Measurements from ENCODE around the gene ERBB4.
"Not testable (repeated sequence)": the region's sequence is repeated elsewhere in the genome, so short reads cannot be mapped to it uniquely, and the experiment has no call there.

ERBB4 gene

DNA sequence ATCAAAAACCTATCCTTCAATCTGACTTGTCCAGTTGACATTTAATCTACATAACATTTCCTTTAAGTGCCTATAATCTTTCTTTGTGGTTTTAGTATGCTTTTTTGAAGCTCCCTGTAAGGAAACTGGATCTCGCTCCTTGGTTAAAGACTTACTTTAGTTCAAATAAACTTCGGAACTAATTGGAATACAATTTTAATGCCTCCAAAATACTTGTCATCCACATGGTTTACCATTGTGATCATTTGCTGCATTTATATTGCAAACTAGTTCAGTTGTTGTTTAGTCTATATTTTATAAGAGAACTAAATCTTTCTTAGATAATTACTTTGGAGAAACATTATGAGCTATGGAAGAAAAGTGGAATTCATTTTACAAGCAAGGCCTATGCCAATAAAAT is 496.0 kb downstream of the ERBB4 start:
- DNase-seq, result no peak

DNA sequence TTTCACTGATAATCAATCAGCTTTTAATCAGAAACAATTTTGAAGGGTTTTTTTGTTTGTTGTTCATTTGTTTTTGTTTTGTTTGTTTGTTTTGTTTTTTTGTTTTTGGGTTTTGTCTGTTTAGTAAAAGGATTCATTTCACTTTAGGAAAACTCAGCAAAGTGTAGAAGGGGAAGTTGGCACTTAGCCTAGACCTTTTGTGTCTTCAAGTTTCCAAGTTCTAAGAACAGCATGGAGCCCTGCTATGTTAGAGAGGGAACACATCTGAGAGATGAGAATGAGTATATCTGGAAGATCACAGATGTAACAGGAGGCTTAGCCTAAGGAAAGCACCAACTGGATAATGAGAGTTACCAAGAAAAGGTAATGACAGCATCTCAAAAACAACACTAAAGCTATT is 501.5 kb downstream of the ERBB4 start:
- no peak for DNase-seq

DNA sequence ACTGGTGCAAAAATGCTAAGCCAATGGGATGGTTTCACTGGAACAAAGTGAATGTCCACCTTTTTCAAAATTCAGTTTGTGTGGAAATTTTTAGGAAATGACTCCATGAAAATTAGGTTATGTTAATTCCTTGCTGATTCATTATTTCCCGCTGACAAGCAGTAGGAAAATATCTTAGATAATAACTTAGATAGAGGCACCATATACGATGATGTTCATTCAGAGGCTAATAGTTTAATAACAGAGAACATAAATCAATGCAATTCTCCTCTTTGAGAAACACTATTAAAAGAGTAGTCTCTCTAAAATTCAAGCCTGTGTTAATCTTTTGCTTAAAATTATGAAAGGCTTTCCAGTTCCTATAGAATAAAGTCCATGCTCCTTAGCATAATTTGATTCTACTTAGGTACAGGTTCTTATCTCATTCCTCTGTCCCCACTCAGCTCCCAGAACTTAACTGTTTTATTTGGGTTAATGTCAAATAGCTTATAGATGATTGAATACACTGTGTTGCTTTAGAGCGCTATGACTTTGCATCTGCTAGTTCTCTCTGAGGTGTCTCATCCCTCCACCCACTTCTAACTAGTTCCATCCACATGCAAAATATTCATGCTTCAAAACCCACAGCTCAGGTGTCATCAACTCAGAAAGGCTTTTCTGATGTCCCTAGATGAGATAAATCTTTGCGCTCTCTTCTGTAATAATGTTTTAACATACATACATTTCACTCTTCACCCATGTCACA is 503.6 kb downstream of the ERBB4 start:
- no peak for DNase-seq

DNA sequence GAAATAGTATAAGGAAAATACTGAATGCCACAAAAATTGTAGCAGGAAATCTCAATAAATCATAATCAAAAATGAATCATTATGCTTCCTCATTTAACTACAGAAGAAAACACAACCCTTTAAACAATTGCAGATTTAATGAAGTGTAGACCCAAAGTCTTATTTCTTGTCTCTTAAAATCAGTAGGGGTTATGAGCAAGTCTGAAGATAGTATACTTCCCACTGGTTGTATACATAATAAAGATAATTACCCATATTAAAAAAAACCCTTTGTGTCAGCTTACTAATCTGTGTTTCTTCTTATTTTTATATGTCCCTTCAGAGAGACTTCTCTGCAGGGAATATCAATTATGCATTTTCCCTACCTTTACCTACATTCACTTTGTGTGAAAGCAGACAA is 504.7 kb downstream of the ERBB4 start:
- no peak for DNase-seq

DNA sequence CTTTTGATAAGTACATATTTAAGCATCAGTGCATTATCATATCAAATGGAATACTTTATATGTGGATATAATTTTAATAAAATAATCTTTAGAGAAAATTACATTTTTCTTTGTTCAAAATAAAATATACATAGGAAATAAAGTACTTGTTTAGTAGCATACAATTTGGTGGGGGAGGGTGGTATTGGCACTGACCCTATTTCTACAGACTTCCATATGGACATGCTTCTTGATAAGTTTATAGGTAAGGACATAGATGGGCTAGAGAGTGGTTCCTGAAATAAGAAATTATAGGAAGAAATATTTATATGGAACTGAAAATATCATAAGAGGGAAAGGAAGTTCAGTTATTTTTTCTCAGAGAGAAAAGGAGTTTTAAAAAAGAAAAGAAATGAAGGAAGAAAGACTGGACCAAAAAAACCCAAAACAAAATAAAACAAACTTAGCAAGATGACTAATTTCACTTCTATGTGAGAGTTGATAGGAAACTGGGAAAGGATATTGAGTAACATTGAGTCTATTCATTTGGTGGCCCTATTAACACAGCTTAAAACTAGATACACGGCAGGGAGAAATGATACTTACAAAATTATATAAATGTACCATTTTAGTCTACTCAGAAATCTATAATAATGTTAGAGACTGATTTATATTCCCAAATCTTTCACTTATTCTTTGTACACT is 505.9 kb downstream of the ERBB4 start:
- no peak for DNase-seq

DNA sequence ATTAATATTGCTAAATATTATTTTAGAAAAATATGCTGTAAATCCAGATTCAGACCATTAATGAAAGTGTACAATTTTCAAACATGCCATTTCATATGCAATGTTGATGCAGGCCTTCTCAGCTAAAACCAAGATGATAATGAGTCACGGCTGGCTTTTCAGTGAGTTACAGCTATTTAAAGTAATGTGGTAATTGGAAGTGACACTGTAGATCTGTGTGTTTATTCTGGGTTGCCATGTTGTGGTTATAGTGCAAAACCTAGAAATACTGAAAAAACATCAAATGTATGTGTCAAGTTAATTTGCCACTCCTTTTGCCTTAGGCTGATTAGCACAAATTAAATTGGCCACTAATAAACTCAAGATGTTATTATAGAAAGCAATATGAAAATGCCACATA is 506.6 kb downstream of the ERBB4 start:
- DNase-seq, result no peak

DNA sequence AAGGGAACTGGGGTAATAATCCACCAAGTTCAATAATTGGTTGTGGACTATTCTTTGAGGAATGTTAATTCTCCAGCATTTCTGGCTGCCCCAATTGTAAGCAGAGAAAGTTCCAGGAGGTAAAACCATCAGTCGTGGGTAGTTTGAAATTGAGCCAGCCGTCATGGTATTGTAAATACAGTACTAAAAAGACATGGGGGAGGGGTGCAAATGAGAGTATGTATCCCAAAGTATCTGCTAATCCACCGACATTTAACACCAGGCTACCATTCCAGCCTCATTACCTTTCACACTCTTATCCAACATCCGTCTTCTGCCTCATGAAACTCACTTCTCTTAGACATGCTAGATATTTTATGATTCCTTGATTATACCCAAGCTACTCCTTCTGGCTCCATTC is 507.9 kb downstream of the ERBB4 start:
- DNase-seq, result no peak

DNA sequence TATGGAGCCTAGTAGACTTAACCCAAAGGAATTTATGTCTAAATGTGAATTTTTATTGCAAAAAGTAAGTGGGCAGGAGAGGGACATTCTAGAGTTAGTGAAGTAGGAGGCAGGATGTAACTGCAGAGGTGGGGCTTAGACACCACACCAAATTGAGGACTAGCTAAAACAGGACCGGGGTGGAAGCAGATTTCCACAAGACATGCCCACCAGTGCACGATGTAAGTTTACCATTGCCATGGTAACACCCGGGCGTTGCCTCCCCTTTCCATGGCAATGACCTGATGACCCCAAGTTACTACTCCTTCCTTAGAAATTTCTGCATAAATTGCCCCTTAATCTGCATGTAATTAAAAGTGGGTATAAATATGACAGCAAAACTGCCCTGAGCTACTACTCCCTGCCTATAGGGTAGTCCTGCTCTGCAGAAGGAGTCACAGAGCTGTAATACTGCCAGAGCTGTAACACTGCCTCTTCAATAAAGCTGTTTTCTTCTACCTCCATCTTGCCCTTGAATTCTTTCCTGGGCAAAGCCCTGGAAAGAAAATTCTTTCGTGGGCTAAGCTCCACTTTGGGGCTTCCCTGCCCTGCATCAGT is 509.7 kb downstream of the ERBB4 start:
- no peak for DNase-seq

DNA sequence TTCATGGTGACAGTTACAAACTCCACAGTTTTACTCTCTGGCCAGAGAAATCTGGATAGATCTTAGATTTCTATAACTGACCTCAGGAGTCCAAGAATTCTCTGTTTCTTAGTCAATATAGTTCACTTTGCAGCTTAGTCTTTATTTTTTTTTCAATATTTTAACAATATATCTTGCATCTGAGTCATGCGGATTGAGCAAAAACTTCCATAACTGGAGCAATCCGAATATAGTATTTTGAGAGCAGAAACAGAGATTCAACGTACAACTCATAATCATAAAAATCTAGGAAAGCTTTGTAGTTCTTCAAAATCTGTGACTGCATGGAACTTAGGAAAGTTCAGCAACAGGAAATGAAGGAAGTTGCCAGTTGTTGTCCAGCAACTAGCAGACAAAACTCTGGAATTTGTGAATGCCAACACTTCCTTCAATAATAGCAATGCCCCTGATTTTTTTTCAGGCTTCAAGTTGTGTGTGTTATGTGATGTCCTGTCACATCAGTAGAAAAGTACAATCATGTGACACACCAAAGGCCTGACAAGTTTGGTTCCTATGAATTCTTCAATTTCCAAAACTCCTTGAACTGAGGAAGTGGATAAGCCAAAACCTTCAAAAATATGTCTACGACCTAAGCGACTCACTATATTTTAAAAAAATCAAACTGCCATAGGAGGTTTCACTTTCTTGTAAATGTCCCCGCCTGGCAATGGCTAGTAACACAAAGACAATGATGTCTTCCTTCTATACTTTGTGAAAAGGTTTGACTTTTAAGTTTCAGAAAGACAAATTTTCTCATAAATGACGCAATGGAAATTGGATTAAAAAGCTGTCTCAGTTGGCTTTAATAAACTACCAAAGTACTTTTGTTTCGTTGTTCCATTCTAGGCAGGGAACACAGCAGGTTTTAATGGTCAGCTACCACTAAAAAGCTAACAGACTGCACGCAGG is 510.6 kb downstream of the ERBB4 start:
- no peak for DNase-seq

DNA sequence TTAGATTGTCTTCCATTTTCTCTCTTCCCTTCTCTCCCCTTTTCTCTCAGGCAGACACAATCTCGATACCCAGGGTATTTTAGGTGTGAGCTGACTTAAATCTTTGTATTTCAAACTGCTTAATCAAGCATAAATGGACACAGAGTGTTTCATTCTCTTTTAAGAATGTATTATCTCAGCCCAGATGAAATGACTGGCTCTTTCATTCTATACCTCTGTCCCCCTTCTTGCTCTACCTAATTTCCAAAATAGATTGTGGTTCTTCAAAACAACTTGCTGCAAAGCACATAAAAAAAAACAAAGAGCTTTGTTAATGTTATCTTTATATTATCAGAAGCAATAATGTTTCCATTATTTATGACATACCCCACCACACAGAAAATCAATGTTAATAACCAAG is 514.6 kb downstream of the ERBB4 start:
- DNase-seq, result no peak

DNA sequence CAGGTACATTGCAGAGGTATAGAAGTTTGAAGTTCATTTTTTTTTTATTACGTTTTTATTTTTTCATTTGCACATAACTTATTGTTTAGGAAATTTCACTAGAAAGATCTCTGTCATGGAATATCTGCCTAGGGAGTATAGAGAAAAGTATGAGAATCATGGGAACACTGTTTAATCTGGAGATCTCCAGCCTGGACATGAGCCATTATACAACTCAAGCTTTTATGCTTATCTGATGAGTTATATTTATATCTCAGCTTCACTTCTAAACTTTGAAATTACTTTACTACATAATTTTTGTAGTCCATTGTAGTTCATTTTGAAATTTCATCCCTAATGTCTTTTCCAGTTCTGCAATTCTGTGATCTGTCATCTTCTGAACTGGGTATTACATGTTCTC is 515.6 kb downstream of the ERBB4 start:
- no peak for DNase-seq

DNA sequence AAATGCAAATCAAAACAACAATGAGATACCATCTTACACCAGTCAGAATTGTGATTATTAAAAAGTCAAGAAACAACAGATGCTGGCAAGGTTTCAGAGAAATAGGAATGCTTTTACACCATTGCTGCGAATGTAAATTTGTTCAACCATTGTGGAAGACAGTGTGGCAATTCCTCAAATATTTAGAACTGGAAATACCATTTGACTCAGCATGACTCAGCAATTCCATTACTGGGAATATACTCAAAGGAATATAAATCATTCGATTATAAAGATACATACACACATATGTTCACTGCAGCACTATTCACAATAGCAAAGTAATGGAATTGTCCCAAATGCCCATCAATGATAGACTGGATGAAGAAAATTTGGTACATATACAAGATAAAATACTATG is 516.7 kb downstream of the ERBB4 start:
- no peak for DNase-seq

DNA sequence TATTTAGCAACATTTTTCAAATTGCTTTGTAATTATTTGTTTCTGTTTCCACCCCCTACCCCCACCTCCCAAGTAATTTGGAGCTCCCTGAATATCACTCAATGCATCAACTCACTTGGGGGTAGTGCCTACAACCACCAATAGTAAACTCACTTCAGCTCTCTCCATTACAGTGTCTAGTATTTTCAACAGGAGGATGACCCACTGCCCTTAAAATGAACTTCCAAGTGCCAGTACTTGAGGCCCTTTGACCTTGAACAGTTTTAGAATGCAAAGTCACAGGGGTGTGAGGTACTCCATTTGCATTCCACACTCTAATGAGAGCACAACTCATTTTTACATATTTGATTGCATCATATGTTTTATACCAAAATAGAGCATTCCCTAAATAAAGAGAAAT is 523.0 kb downstream of the ERBB4 start:
- no peak for DNase-seq

DNA sequence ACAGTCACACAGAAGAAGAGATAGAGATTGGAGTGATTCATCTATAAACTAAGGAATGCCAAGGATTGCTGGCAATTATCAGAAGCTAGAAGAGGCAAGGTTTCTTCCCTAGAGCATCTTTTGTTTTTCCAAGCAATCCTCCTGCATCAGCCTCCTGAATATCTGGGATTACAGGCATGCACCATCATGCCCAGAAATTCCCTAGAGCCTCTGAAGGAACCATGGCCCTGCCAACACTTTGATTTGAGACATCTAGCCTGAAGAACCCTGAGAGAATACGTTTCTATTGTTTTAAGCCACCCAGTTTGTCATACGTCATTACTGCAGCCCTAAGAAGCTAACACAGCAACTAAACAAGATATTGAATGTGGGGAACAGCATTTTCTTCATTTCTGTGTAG is 525.0 kb downstream of the ERBB4 start:
- DNase-seq, result no peak

DNA sequence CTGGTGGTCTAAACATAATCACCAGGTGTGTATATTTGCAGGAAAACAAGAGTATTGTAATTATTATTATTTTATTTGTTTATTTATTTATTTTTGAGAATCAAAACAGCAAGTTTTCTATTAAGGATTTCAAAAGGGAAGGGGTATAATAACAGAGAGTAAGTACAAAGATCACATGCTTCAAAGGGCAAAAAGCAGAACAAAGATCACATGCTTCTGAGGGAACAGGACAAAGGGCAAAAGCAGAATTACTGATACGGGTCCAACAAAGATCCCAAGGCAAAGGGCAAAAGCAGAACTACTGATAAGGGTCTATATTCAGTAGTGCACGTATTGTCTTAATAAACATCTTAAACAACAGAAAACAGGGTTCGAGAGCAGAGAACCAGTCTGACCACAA is 528.3 kb downstream of the ERBB4 start:
- DNase-seq, result not testable (repeated sequence)

DNA sequence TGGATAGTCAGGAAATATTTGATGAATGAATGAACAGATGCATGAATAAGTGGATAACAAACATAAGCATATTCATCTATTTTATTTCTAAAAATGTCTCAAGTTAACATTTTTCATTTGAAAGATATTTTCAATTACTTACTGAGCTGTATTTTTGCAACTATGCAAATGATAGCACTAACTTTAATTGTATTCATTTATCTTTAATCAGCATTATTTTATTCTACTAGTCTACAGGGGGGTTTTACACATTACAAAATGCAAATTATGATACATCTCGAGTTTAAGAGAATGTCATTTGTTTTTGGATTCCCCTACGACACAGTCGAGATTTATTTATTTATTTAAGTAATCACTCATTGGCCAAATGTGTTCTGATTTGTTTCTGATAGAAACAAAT is 530.6 kb downstream of the ERBB4 start:
- DNase-seq, result no peak

DNA sequence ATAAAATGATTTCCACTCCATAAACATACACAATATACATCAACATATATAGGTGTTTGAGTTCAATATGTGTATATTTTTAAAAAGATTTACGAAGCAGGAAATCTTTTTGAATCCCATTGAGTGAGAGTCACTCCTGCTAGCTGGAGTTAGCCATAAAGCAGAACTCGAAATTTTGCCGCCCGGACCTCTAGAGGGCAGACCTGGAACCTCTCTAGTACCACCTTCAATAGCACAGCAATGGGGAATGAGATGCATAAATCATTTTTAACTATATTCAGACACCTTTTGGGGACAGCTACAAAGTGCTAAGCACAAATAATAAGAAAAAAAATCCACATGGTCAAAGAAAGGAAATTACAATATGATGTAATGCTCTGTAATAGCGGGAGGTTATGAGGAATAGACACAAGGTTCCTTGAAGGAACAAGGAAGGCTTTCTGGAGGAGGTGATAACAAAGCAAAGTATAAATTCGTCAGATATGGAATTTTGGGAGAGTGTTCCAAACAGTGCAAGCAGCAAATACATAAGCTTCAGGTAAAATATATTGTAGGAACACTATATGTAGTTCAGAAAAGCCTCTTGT is 533.4 kb downstream of the ERBB4 start:
- peak in 1 of 5 experiments; percentile 1 for DNase-seq

DNA sequence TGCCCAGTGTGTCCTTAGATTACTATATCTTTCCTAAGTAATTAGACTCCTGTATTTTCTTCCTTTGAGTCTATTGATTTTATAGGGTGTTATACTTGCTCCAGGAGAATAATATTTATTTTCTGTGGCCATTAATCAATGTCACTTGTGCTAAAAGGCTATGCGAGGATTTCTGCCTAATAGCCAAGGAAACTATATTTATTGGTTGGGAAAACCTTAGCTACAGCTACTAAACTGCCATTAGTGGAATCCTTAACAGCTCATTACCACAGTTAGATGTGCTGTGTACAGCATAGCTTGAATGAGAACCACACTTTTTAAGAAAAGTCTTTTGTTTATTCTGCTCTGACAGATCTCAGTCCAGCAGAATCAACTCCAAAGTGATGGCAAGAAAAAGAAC is 537.3 kb downstream of the ERBB4 start:
- DNase-seq, result no peak

DNA sequence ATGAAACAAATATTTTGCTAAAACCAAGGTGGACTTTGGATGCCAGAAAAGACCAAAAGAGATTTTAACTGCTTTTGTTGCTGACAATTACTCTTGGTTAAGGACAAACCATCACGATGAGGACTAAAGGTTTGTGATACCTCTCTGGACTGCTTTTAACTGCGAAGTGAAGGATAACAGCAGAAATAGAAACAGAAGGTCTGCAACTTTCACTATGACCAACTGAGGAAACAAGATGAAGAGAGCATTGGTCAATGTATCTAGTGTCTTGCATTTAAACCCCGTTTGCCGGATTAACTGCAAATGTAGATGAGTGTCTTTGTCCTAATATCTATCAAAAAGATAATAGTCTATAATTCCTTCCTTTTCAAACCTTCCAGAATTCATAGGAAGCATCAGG is 541.7 kb downstream of the ERBB4 start:
- no peak for DNase-seq

DNA sequence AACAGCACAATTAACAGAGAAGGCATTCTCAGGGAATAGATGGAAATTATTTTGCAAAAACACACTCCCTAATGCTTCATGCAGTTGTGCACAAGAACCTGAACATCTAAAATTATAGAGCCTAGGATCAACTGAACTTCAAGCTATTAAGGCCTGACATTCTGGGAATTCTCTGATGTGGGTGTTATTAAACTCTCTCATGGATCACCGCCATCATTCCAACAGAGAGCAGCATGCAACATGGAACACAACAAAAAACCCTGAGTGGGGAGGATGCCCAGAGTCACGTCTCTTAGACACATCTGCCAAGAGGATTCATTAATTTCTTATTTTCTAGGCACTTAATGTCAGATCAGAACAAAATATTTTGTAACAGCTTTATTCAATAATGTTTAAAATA is 543.8 kb downstream of the ERBB4 start:
- DNase-seq, result no peak

DNA sequence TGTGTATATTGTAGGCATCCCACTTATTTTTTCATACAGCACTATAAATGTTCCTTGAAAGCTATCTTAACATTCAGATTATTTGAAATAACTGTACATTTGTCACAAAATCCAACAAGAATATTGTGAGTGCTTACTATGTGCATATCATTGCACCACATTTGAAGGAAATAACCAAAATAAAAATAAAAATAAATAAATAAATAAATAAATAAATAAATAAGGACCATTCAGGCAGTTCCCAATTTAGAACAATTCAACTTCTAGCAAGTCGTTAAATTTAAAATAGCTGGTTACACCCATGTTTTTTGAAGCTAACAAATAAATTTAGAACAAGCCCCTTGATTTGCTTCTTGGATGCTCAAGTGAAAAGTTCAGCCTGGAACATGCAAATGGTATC is 548.3 kb downstream of the ERBB4 start:
- no peak for DNase-seq

DNA sequence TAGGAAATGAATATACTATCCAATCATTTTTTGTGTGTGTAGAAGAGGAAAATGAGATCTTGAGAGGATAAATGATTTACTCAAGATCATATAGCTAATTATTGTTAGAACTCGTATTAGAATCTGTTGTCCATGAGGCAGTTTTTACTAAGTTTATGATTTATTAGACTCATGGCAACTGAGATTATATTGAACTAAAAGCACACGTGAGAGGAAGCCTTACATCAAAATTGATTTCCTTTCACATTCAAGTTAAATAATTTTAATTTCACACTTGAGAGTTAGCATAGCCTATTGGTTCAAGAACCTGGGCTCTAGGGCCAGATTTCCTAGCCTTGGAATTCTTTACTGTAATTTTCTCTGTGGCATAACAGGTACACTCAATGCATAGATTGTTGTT is 552.3 kb downstream of the ERBB4 start:
- DNase-seq, result no peak

DNA sequence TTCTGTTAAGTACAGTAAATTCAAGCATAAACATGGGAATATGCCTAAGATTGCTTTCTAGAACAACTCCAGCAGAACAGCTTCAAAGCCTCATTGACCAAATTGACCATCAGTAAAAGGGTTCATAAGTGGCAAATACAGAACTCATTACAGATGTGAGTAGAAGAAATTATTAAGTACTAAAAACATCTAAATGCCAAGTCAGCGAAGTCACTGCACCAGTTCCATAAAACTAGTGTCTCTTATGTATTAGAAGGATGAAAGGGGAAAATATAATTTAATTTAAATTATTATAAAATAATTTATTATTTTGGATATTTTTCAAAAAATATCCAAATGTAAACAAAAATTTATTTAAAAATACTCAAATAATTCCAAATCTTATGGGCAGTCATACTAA is 553.2 kb downstream of the ERBB4 start:
- DNase-seq, result no peak

All from T-helper 2 cell (primary cell).